Loucy (cell line): Measurements from ENCODE around the gene KPNA5.

Experiments used
- H2AFZ ChIP-seq: fragments of 200-600 bp; sonication (generic); 2 replicates; pipeline ENCODE4 v1.6.0; 2016; ENCODE audit warnings: antibody characterized with exemption, mild to moderate bottlenecking, low read length, moderate library complexity
- H3F3A ChIP-seq: fragments of 200-600 bp; 2 replicates; pipeline ENCODE4 v1.6.0; 2016; ENCODE audit warnings: antibody characterized with exemption, low read depth, mild to moderate bottlenecking
- H3K27me3 ChIP-seq: fragments of 200-600 bp; sonication (generic); 2 replicates; pipeline ENCODE4 v1.6.1; 2014; ENCODE audit warnings: low read length, mild to moderate bottlenecking; ENCODE audit not compliant: insufficient read depth, poor library complexity, severe bottlenecking
- H3K36me3 ChIP-seq: fragments of 200-600 bp; sonication (generic); 2 replicates; pipeline ENCODE4 v1.6.1; 2016; ENCODE audit warnings: low read length; ENCODE audit not compliant: insufficient read depth
- H3K4me1 ChIP-seq: fragments of 200-600 bp; sonication (generic); 2 replicates; pipeline ENCODE4 v1.5.1; 2014; ENCODE audit warnings: low read length, mild to moderate bottlenecking; ENCODE audit not compliant: insufficient read depth, poor library complexity, severe bottlenecking
- H3K4me2 ChIP-seq: fragments of 200-600 bp; sonication (generic); 2 replicates; pipeline ENCODE4 v1.6.0; 2014; ENCODE audit warnings: antibody characterized with exemption, low read length, low read depth, mild to moderate bottlenecking; ENCODE audit not compliant: poor library complexity, severe bottlenecking
- H3K4me3 ChIP-seq: fragments of 200-600 bp; sonication (generic); 2 replicates; pipeline ENCODE4 v1.5.1; 2014; ENCODE audit warnings: low read length, mild to moderate bottlenecking, mixed read lengths; ENCODE audit not compliant: poor library complexity, severe bottlenecking
- H3K79me2 ChIP-seq: fragments of 200-600 bp; sonication (generic); 2 replicates; pipeline ENCODE4 v1.6.1; 2014; ENCODE audit warnings: low read length; ENCODE audit not compliant: insufficient read depth
- H3K9ac ChIP-seq: fragments of 200-600 bp; sonication (generic); 2 replicates; pipeline ENCODE4 v1.6.0; 2014; ENCODE audit warnings: mild to moderate bottlenecking, low read depth, low read length, moderate library complexity; ENCODE audit not compliant: poor library complexity, severe bottlenecking
- H3K9me2 ChIP-seq: fragments of 200-600 bp; sonication (generic); replicated peaks from 2 replicates; pipeline ENCODE4 v1.6.1; 2016; ENCODE audit warnings: low read depth, low read length, mixed read lengths
- H3K9me3 ChIP-seq: fragments of 200-600 bp; sonication (generic); 2 replicates; pipeline ENCODE4 v1.6.1; 2014; ENCODE audit warnings: mild to moderate bottlenecking, antibody characterized with exemption, low read length, low read depth; ENCODE audit not compliant: insufficient read depth
- H4K20me1 ChIP-seq: fragments of 200-600 bp; sonication (generic); 2 replicates; pipeline ENCODE4 v1.6.0; 2014; ENCODE audit warnings: antibody characterized with exemption, low read length, mild to moderate bottlenecking; ENCODE audit not compliant: insufficient read depth, poor library complexity, severe bottlenecking
- CTCF ChIP-seq: fragments of 200-600 bp; sonication (generic); conservative IDR thresholded peaks from 2 replicates; pipeline ENCODE4 v1.5.1; 2014; ENCODE audit warnings: mild to moderate bottlenecking, antibody characterized with exemption, low read length
- EZH2phosphoT487 ChIP-seq: fragments of 200-600 bp; IDR thresholded peaks from 2 replicates; pipeline ENCODE4 v1.6.1; 2018; ENCODE audit warnings: antibody characterized with exemption, mild to moderate bottlenecking, moderate library complexity, borderline replicate concordance

KPNA5 gene

DNA sequence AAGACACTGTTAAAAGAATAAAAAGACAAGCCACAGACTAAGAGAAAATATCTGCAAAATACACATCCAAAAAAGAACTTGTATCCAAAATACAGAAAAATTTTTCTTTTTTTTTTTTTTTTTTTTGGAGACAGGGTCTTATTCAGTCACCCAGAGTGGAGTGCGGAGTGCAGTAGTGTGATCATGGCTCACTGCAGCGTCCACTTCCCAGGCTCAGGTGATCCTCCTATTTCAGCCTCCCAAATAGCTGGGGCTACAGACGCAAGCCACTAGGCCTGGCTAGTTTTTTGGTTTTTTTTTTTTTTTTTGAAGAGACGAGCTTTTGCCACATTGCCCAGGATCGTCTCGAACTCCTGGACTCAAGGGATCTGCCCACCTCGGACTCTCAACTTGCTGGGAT lies 15.5 kb upstream of the KPNA5 start:
- Histone ChIP-seq H4K20me1 (peaks cover 39% of the 10 kb centered on the region), H3K79me2 (peaks cover 78% of the 10 kb centered on the region), H3K9ac (peak overlapping the region; percentile 59)

DNA sequence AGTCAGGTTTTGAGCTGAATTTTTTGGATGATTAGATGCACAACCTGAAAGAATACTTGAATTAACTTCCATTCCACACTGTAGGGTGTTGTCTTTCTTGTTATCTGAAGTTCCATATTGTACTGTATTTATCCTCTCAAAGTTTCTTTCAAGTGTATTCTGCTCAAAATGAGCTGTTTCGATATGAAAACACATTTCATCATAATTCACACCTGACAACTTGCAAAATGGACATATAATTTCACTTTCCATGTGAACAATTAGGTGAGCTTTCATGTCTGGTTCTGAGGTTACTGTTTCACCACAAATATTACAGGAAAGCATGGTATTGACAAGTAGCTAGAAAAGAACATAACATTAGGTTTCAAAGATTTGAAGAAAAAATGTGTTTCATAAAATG lies 14.1 kb upstream of the KPNA5 start:
- Histone ChIP-seq H3F3A (no peaks in the 10 kb centered on the region), H3K9me2 (no peaks in the 10 kb centered on the region), H4K20me1 (peaks cover 33% of the 10 kb centered on the region), H3K79me2 (peaks cover 66% of the 10 kb centered on the region), H3K4me2 (peak overlapping the region; percentile 76), H3K9ac (peak overlapping the region; percentile 59), H3K9me3 (no peaks in the 10 kb centered on the region), H2AFZ (no peak overlapping the region), H3K4me1 (peaks cover 54% of the 10 kb centered on the region), H3K36me3 (no peaks in the 10 kb centered on the region), H3K27me3 (no peaks in the 10 kb centered on the region), H3K4me3 (peak overlapping the region; percentile 99)
- no peak for TF ChIP-seq CTCF
- no peak for TF ChIP-seq EZH2phosphoT487

More for the DNA sequence above, 15.5 kb upstream of the KPNA5 start:
- Histone ChIP-seq H3K9me2 (no peaks in the 10 kb centered on the region), H3K27me3 (no peaks in the 10 kb centered on the region), H3K4me3 (peak overlapping the region; percentile 99), H3K9me3 (no peaks in the 10 kb centered on the region), H3F3A (no peaks in the 10 kb centered on the region), H3K36me3 (no peaks in the 10 kb centered on the region), H3K4me1 (peaks cover 64% of the 10 kb centered on the region), H3K4me2 (peak overlapping the region; percentile 76), H2AFZ (no peak overlapping the region)
- no peak for TF ChIP-seq EZH2phosphoT487
- TF ChIP-seq CTCF: no peak

- Histone ChIP-seq H3K9ac (peak overlapping the region; percentile 82), H3K9me3 (no peaks in the 10 kb centered on the region), H3K36me3 (no peaks in the 10 kb centered on the region), H3K79me2 (peaks cover 58% of the 10 kb centered on the region), H3K4me2 (peak overlapping the region; percentile 76), H3K27me3 (no peaks in the 10 kb centered on the region), H4K20me1 (peaks cover 27% of the 10 kb centered on the region), H3K4me1 (peaks cover 47% of the 10 kb centered on the region), H2AFZ (no peak overlapping the region), H3F3A (no peaks in the 10 kb centered on the region), H3K9me2 (no peaks in the 10 kb centered on the region), H3K4me3 (peak overlapping the region; percentile 99)
- TF ChIP-seq EZH2phosphoT487 (no peak), CTCF (no peak)
Observed at GRCh38 chr6:116667623-116668022, 13.4 kb upstream of the KPNA5 start.
